ENCODE measurements around the gene PIGC. TPM values are rescaled to one million over a fixed set of nuclear protein-coding genes. Genes with fewer than 3 reads are reported as not detected.

The PIGC gene
- polyA plus RNA-seq, 4 donors = 19.0 to 32.5 (median 23.4) TPM

GRCh38 chr1:172460887-172461315, 17.0 kb upstream of the PIGC start:
- DNase-seq = no peak
- WGBS, 3 donors = 75 to 100% (median 94%) methylated on average over 1 of the region's 1 CpG
- H3K27me3 ChIP-seq (ENCODE audit: control insufficient read depth in 3 of 3, insufficient read depth in 3 of 3, low read length in 3 of 3) = no peaks in the 10 kb centered on the region
- no peaks in the 10 kb centered on the region for H3K36me3 ChIP-seq (ENCODE audit: control insufficient read depth in 3 of 3, insufficient read depth in 2 of 3, low read depth in 1 of 3, low read length in 3 of 3)
- no peak overlapping the region for H3K27ac ChIP-seq (ENCODE audit: low read depth in 1 of 3, low read length in 2 of 3)
- H3K9me3 ChIP-seq (ENCODE audit: control insufficient read depth in 2 of 2, insufficient read depth in 1 of 2, low read depth in 1 of 2, low read length in 1 of 2) = no peaks in the 10 kb centered on the region
- no peak overlapping the region for H3K4me3 ChIP-seq (ENCODE audit: low read depth in 1 of 3, low read length in 3 of 3)
- no peak for FAIRE-seq
- peaks cover 0 to 8% (median 0%) of the 10 kb centered on the region in 3 donors for H3K4me1 ChIP-seq (ENCODE audit: control insufficient read depth in 3 of 3, insufficient read depth in 2 of 3, low read depth in 1 of 3, low read length in 2 of 3)

GRCh38 chr1:172460177-172460576, 16.3 kb upstream of the PIGC start:
- Histone ChIP-seq H3K27me3 (ENCODE audit: control insufficient read depth in 3 of 3, insufficient read depth in 3 of 3, low read length in 3 of 3) (no peaks in the 10 kb centered on the region), H3K36me3 (ENCODE audit: control insufficient read depth in 3 of 3, insufficient read depth in 2 of 3, low read depth in 1 of 3, low read length in 3 of 3) (no peaks in the 10 kb centered on the region), H3K9me3 (ENCODE audit: control insufficient read depth in 2 of 2, insufficient read depth in 1 of 2, low read depth in 1 of 2, low read length in 1 of 2) (no peaks in the 10 kb centered on the region), H3K4me3 (ENCODE audit: low read depth in 1 of 3, low read length in 3 of 3) (no peak overlapping the region), H3K4me1 (ENCODE audit: control insufficient read depth in 3 of 3, insufficient read depth in 2 of 3, low read depth in 1 of 3, low read length in 2 of 3) (peaks cover 0 to 14% (median 0%) of the 10 kb centered on the region in 3 donors), H3K27ac (ENCODE audit: low read depth in 1 of 3, low read length in 2 of 3) (no peak overlapping the region)
- no peak for FAIRE-seq
- 91 to 100% (median 95%) methylated on average over 1 of the region's 1 CpG for WGBS, 3 donors
- DNase-seq = no peak

- H3K27me3 ChIP-seq (ENCODE audit: control insufficient read depth in 3 of 3, insufficient read depth in 3 of 3, low read length in 3 of 3) = no peaks in the 10 kb centered on the region
- no peak overlapping the region for H3K4me3 ChIP-seq (ENCODE audit: low read depth in 1 of 3, low read length in 3 of 3)
- no peaks in the 10 kb centered on the region for H3K9me3 ChIP-seq (ENCODE audit: control insufficient read depth in 2 of 2, insufficient read depth in 1 of 2, low read depth in 1 of 2, low read length in 1 of 2)
- DNase-seq = no peak
- peaks cover 0 to 39% (median 1%) of the 10 kb centered on the region in 3 donors for H3K4me1 ChIP-seq (ENCODE audit: control insufficient read depth in 3 of 3, insufficient read depth in 2 of 3, low read depth in 1 of 3, low read length in 2 of 3)
- H3K36me3 ChIP-seq (ENCODE audit: control insufficient read depth in 3 of 3, insufficient read depth in 2 of 3, low read depth in 1 of 3, low read length in 3 of 3) = no peaks in the 10 kb centered on the region
- WGBS, 3 donors = 94 to 95% (median 95%) methylated on average over 1 of the region's 1 CpG
- FAIRE-seq = no peak
- no peak overlapping the region for H3K27ac ChIP-seq (ENCODE audit: low read depth in 1 of 3, low read length in 2 of 3)
Observed at GRCh38 chr1:172457479-172458130, 13.7 kb upstream of the PIGC start.

DNA sequence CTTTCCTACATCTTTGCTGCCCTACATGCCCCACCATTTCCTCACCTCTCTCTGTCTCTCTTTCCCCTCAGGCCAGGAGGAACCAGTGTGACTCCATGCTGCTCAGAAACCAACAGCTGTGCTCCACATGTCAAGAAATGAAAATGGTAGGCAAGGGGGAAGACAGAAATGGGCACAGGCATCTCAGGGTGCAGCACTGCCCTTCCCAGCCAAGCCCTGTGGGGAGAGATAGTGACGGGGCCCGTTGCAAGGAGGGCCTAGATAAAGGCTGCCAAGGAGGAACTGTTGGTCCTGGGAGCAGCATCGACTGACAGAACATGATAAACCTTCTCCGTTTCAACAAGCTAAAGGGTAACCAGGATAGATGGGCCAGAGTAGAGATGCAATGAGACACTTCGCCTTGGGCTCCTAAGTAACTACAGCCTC, 12.5 kb upstream of the PIGC start:
- FAIRE-seq (no peak), DNase-seq (no peak)
- Histone ChIP-seq H3K4me1 (ENCODE audit: control insufficient read depth in 3 of 3, insufficient read depth in 2 of 3, low read depth in 1 of 3, low read length in 2 of 3) (peaks cover 0 to 45% (median 1%) of the 10 kb centered on the region in 3 donors), H3K9me3 (ENCODE audit: control insufficient read depth in 2 of 2, insufficient read depth in 1 of 2, low read depth in 1 of 2, low read length in 1 of 2) (no peaks in the 10 kb centered on the region), H3K36me3 (ENCODE audit: control insufficient read depth in 3 of 3, insufficient read depth in 2 of 3, low read depth in 1 of 3, low read length in 3 of 3) (no peaks in the 10 kb centered on the region), H3K27ac (ENCODE audit: low read depth in 1 of 3, low read length in 2 of 3) (no peak overlapping the region), H3K4me3 (ENCODE audit: low read depth in 1 of 3, low read length in 3 of 3) (no peak overlapping the region), H3K27me3 (ENCODE audit: control insufficient read depth in 3 of 3, insufficient read depth in 3 of 3, low read length in 3 of 3) (no peaks in the 10 kb centered on the region)
- WGBS, 3 donors = 69 to 76% (median 73%) methylated on average over 5 of the region's 5 CpGs

GRCh38 chr1:172455451-172455850, 11.6 kb upstream of the PIGC start:
- DNase-seq (peak; percentile 22 to 66), FAIRE-seq (no peak)
- WGBS, 3 donors = 19 to 61% (median 58%) methylated on average over 1 of the region's 1 CpG
- peaks cover 0 to 54% (median 1%) of the 10 kb centered on the region in 3 donors for H3K4me1 ChIP-seq (ENCODE audit: control insufficient read depth in 3 of 3, insufficient read depth in 2 of 3, low read depth in 1 of 3, low read length in 2 of 3)
- no peaks in the 10 kb centered on the region for H3K36me3 ChIP-seq (ENCODE audit: control insufficient read depth in 3 of 3, insufficient read depth in 2 of 3, low read depth in 1 of 3, low read length in 3 of 3)
- H3K27me3 ChIP-seq (ENCODE audit: control insufficient read depth in 3 of 3, insufficient read depth in 3 of 3, low read length in 3 of 3) = no peaks in the 10 kb centered on the region
- peak overlapping the region in 1 of 3 donors; percentile 59 for H3K27ac ChIP-seq (ENCODE audit: low read depth in 1 of 3, low read length in 2 of 3)
- no peak overlapping the region for H3K4me3 ChIP-seq (ENCODE audit: low read depth in 1 of 3, low read length in 3 of 3)
- no peaks in the 10 kb centered on the region for H3K9me3 ChIP-seq (ENCODE audit: control insufficient read depth in 2 of 2, insufficient read depth in 1 of 2, low read depth in 1 of 2, low read length in 1 of 2)

DNA sequence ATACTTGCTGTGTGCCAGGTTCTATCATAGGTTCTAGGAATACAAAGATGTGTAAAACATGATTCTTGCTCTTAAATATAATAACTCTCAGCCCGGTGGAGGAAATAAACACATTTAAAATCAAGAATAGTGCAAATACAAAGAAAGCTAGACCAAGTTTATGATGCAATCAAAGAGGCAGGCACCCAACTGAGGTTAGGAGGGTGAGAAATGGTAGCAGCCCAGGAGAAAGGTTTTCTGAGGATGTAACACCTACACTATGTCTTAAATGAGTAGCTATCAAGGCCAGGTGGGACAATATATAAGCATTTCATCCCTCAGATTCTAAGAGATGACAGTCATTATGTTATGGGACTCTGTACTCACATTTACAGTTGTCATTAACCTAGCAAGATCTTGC, 9.7 kb upstream of the PIGC start:
- H3K9me3 ChIP-seq (ENCODE audit: control insufficient read depth in 2 of 2, insufficient read depth in 1 of 2, low read depth in 1 of 2, low read length in 1 of 2) = no peaks in the 10 kb centered on the region
- WGBS, 3 donors = 32 to 62% (median 39%) methylated on average over 1 of the region's 1 CpG
- peak overlapping the region in 1 of 3 donors; percentile 31 for H3K27ac ChIP-seq (ENCODE audit: low read depth in 1 of 3, low read length in 2 of 3)
- DNase-seq (no peak), FAIRE-seq (no peak)
- H3K4me3 ChIP-seq (ENCODE audit: low read depth in 1 of 3, low read length in 3 of 3) = no peak overlapping the region
- H3K4me1 ChIP-seq (ENCODE audit: control insufficient read depth in 3 of 3, insufficient read depth in 2 of 3, low read depth in 1 of 3, low read length in 2 of 3) = peaks cover 0 to 72% (median 1%) of the 10 kb centered on the region in 3 donors
- no peaks in the 10 kb centered on the region for H3K27me3 ChIP-seq (ENCODE audit: control insufficient read depth in 3 of 3, insufficient read depth in 3 of 3, low read length in 3 of 3)
- H3K36me3 ChIP-seq (ENCODE audit: control insufficient read depth in 3 of 3, insufficient read depth in 2 of 3, low read depth in 1 of 3, low read length in 3 of 3) = no peaks in the 10 kb centered on the region

DNA sequence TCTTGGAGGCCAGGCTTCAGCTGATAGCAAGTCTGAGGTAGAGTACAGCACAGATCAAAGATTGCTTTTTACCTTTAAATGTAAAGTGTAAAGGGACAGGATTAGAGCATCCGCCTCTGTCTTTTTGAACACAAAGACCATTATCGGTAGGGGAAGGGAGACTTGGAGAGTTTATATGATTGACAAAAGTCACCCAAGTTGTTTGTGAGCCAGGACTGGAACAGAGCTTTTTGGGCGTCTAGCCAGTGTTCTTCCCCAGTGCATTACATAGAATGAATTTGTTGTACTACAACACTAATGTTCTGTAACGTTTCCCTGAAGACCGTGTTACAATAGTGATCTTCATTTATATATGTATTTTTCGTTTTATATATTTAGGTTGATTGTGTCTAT, 9.3 kb upstream of the PIGC start:
- DNase-seq (no peak), FAIRE-seq (no peak)
- peak overlapping the region in 1 of 3 donors; percentile 51 for H3K27ac ChIP-seq (ENCODE audit: low read depth in 1 of 3, low read length in 2 of 3)
- H3K27me3 ChIP-seq (ENCODE audit: control insufficient read depth in 3 of 3, insufficient read depth in 3 of 3, low read length in 3 of 3) = no peaks in the 10 kb centered on the region
- H3K4me1 ChIP-seq (ENCODE audit: control insufficient read depth in 3 of 3, insufficient read depth in 2 of 3, low read depth in 1 of 3, low read length in 2 of 3) = peaks cover 0 to 77% (median 1%) of the 10 kb centered on the region in 3 donors
- H3K4me3 ChIP-seq (ENCODE audit: low read depth in 1 of 3, low read length in 3 of 3) = no peak overlapping the region
- WGBS, 3 donors = 57 to 75% (median 63%) methylated on average over 6 of the region's 6 CpGs
- H3K9me3 ChIP-seq (ENCODE audit: control insufficient read depth in 2 of 2, insufficient read depth in 1 of 2, low read depth in 1 of 2, low read length in 1 of 2) = no peaks in the 10 kb centered on the region
- H3K36me3 ChIP-seq (ENCODE audit: control insufficient read depth in 3 of 3, insufficient read depth in 2 of 3, low read depth in 1 of 3, low read length in 3 of 3) = no peaks in the 10 kb centered on the region

DNA sequence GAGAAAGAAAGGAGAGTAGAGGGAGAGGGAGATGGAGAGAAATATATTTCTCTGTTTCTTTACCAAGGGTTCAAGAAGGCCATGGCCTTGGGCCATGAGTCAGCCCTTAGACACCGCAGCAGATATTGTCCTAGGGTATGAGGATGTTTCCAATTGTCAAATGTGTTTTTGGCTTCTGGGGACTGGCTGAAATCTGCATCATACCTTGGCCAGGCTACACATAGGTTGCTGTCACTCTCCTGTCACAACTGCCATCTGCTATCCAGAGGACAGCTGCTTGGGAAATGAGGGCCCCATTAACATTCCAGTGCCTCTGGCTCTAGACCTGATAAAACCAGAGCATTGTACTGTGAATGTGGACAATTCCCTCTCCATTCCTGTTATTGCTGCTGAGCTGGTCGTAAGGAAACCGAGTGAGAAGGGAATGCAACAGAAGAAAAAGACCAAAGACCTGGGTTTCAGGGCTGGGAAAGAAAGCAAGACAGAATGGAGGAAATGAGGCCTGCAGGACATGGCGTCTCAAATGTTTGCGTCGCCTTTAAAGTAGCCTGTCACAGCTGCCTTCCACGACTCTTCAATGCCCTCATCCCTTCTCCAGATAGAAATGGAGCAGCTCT, 8.8 kb upstream of the PIGC start:
- DNase-seq = peak in 1 of 2 donors; percentile 52
- peaks cover 0 to 79% (median 1%) of the 10 kb centered on the region in 3 donors for H3K4me1 ChIP-seq (ENCODE audit: control insufficient read depth in 3 of 3, insufficient read depth in 2 of 3, low read depth in 1 of 3, low read length in 2 of 3)
- no peaks in the 10 kb centered on the region for H3K36me3 ChIP-seq (ENCODE audit: control insufficient read depth in 3 of 3, insufficient read depth in 2 of 3, low read depth in 1 of 3, low read length in 3 of 3)
- no peak overlapping the region for H3K4me3 ChIP-seq (ENCODE audit: low read depth in 1 of 3, low read length in 3 of 3)
- FAIRE-seq = no peak
- no peaks in the 10 kb centered on the region for H3K9me3 ChIP-seq (ENCODE audit: control insufficient read depth in 2 of 2, insufficient read depth in 1 of 2, low read depth in 1 of 2, low read length in 1 of 2)
- no peaks in the 10 kb centered on the region for H3K27me3 ChIP-seq (ENCODE audit: control insufficient read depth in 3 of 3, insufficient read depth in 3 of 3, low read length in 3 of 3)
- H3K27ac ChIP-seq (ENCODE audit: low read depth in 1 of 3, low read length in 2 of 3) = peak overlapping the region in 1 of 3 donors; percentile 51
- 47 to 71% (median 69%) methylated on average over 7 of the region's 7 CpGs for WGBS, 3 donors

All from small intestine (tissue), 7 donors.